Transverse colon (tissue), 4 donors: ENCODE measurements around the gene TNIP3. TPM values are rescaled to one million over a fixed set of nuclear protein-coding genes. Genes with fewer than 3 reads are reported as not detected.

Experiments used
- DNase-seq: peaks from one replicate; pipeline ENCODE4 v3.0.0-alpha.2; 2019
- H3K27ac ChIP-seq, 4 donors: fragments of 200-600 bp; sonication (generic); 2 replicates each; pipeline ENCODE4 v1.5.1; 2016 to 2018; ENCODE audit warnings: inconsistent platforms in 4 of 4
- H3K27me3 ChIP-seq: fragments of 200-600 bp; sonication (generic); 2 replicates; pipeline ENCODE4 v1.5.1; 2017; ENCODE audit warnings: inconsistent platforms
- H3K36me3 ChIP-seq, 4 donors: fragments of 200-600 bp; sonication (generic); 2 replicates each; pipeline ENCODE4 v1.5.1; 2017 to 2019; ENCODE audit warnings: inconsistent platforms in 4 of 4
- H3K4me1 ChIP-seq, 4 donors: fragments of 200-600 bp; sonication (generic); 2 replicates each; pipeline ENCODE4 v1.5.1; 2017 to 2020; ENCODE audit warnings: inconsistent platforms in 4 of 4
- H3K4me3 ChIP-seq, 4 donors: fragments of 200-600 bp; sonication (generic); 1 replicate in 1 of 4; 2 replicates in 3 of 4; pipeline versions ENCODE4 v1.5.1 to v1.6.1; 2017 to 2019; ENCODE audit warnings: inconsistent platforms in 4 of 4
- H3K9me3 ChIP-seq, 2 donors: fragments of 200-600 bp; sonication (generic); 2 replicates each; pipeline ENCODE4 v1.5.1; 2017 to 2019; ENCODE audit warnings: inconsistent platforms in 2 of 2
- CTCF ChIP-seq, 5 experiments: fragments of 200-600 bp in 3 of 5; fragments of 450-650 bp in 2 of 5; sonication (generic) in 3 of 5; IDR thresholded peaks; 1 replicate in 2 of 5; 2 replicates in 3 of 5; pipeline ENCODE4 v1.5.1; 2016 to 2017; ENCODE audit warnings: antibody characterized with exemption in 5 of 5, inconsistent platforms in 3 of 5, mild to moderate bottlenecking in 2 of 5, moderate library complexity in 1 of 5
- EP300 ChIP-seq: sonication (generic); formaldehyde crosslinking; IDR thresholded peaks from one replicate; pipeline ENCODE4 v1.6.1; 2017; ENCODE audit warnings: antibody characterized with exemption, low read depth
- POLR2A ChIP-seq: fragments of 450-650 bp; IDR thresholded peaks from one replicate; pipeline ENCODE4 v1.6.1; 2016; ENCODE audit warnings: antibody characterized with exemption, mild to moderate bottlenecking, moderate library complexity
- POLR2AphosphoS5 ChIP-seq, 3 donors: sonication (generic); formaldehyde crosslinking; IDR thresholded peaks; one replicate each; pipeline ENCODE4 v1.6.1; 2016; ENCODE audit warnings: antibody characterized with exemption in 3 of 3
- WGBS, 2 donors: methylation state at CpG; one replicate each; pipeline ENCODE4 v1.1.5; 2018; ENCODE audit warnings: low coverage in 1 of 2; 5-methylcytosine and 5-hydroxymethylcytosine counted together
- in situ Hi-C, 4 donors: fragments of 200-750 bp; cut with MboI; loops; one replicate each; pipeline versions ENCODE4 v1.15.0 to v1.15.1; 2017; ENCODE audit warnings: low sequenced_read_pairs in 3 of 4, low pct_ligation_motif_present in 1 of 4, low pct_unique_long_range_greater_than_20kb in 1 of 4
- intact Hi-C: fragments of 100-400 bp; cut with DNase I; formaldehyde crosslinking; loops from one replicate; pipeline ENCODE4 v1.15.1; 2023; ENCODE audit warnings: low total_unique reads
- small RNA-seq, 4 donors: library from RNA; depleted of rRNA; stranded (forward); fragments of <200 nt; gene quantifications; one replicate each; pipeline ENCODE3, GENCODE V24; 2016
- total RNA-seq, 4 donors: library from RNA; depleted of rRNA; stranded (reverse); fragments of >200 nt; gene quantifications; one replicate each; pipeline ENCODE4 v1.1.0, GENCODE V29; 2016

Gene TNIP3
- total RNA-seq, 4 donors from 2014 or later, result 0.41 to 1.8 (median 0.79) TPM; not detected in 1

- intact Hi-C loops (no loop called here), in situ Hi-C loops (loop anchor here in 2 of 4 donors (25.0 kb wide), 1 partner anchor 377 kb away; no protein-coding TSS in a partner anchor)
- TF ChIP-seq CTCF (IDR thresholded peaks at IDR 0.05) (no peak), POLR2A (no peak), EP300 (no peak), POLR2AphosphoS5 (IDR thresholded peaks at IDR 0.05) (no peak)
- H3K27me3 ChIP-seq, result no peaks in the 10 kb centered on the region
- no peaks in the 10 kb centered on the region for H3K4me1 ChIP-seq
- H3K4me3 ChIP-seq, result no peak overlapping the region
- no peaks in the 10 kb centered on the region for H3K9me3 ChIP-seq
- no peaks in the 10 kb centered on the region for H3K36me3 ChIP-seq
- WGBS, 2 donors, result 76 to 92% methylated on average over 4 of the region's 4 CpGs
- H3K27ac ChIP-seq, result no peak overlapping the region
- no peak for DNase-seq
Observed at GRCh38 chr4:121088867-121089266, 75.3 kb downstream of the TNIP3 start.

Small RNA genes lying within 50 kb of the gene (small RNA-seq; reads per million reads assigned to genes)
- 0 reads per million in 4 donors for gene RNU6-948P

Other genes starting within 250 kb of the TNIP3 start
- 1 to 10 TPM; 3.8 to 7.9 (median 6.9) TPM for gene PRDM5, start 241.6 kb downstream of the TNIP3 start, total RNA-seq
- gene NDNF, start 91.8 kb downstream of the TNIP3 start, total RNA-seq, result 1 to 10 TPM; 1.9 to 7.8 (median 4.8) TPM
- gene QRFPR, start 216.7 kb upstream of the TNIP3 start, total RNA-seq, result under 1 TPM in 1 of 4 donors, not detected in 3; 0.82 TPM